IMR-90 (cell line): ENCODE measurements around the gene DNM1. TPM values are rescaled to one million over a fixed set of nuclear protein-coding genes. Genes with fewer than 3 reads are reported as not detected.

Experiments used
- ATAC-seq: fragments of 200-7000 bp; cut with Tn5 transposase; 2 replicates; pipeline ENCODE4 v1.9.1; 2020; ENCODE audit warnings: low read depth, mild to moderate bottlenecking, moderate library complexity
- BruUV-seq: library from RNA; stranded (reverse); fragments of 400-500 nt; replicated peaks from 2 replicates; lab custom pipeline; 2021; lab: Mats Ljungman, UMichigan
- CTCF ChIA-PET: fragments of 300-600 bp; formaldehyde crosslinking; extraction: SDS; loops from one replicate; lab custom pipeline; 2021; ENCODE audit warnings: antibody characterized with exemption; lab: Yijun Ruan, JAX
- POLR2A ChIA-PET: fragments of 300-600 bp; sonication (Branson Sonifier 250); formaldehyde crosslinking; loops from one replicate; lab custom pipeline; 2022; ENCODE audit warnings: antibody characterized with exemption; ENCODE audit not compliant: unreplicated experiment; lab: Charles Lee
- DNase-seq: peaks from one replicate; pipeline ENCODE4 v3.0.0; 2013
- H2AFZ ChIP-seq: replicated peaks from 2 replicates; pipeline ENCODE3; 2013; ENCODE audit warnings: low read length, mild to moderate bottlenecking; ENCODE audit not compliant: poor library complexity
- H2AK5ac ChIP-seq: 2 replicates; pipeline ENCODE4 v1.6.1; 2013; ENCODE audit warnings: low read depth, low read length, inconsistent platforms
- H2AK9ac ChIP-seq: replicated peaks from 2 replicates; pipeline ENCODE3; 2013; ENCODE audit warnings: mild to moderate bottlenecking, low read depth, low read length, moderate library complexity; ENCODE audit not compliant: poor library complexity
- H2BK120ac ChIP-seq: 2 replicates; pipeline ENCODE4 v1.6.1; 2013; ENCODE audit warnings: low read depth, low read length, inconsistent platforms
- H2BK15ac ChIP-seq: 3 replicates; pipeline ENCODE4 v1.6.1; 2013; ENCODE audit warnings: low read depth, low read length, inconsistent platforms
- H2BK20ac ChIP-seq: 2 replicates; pipeline ENCODE4 v1.6.1; 2013; ENCODE audit warnings: low read depth, mild to moderate bottlenecking, inconsistent platforms, low read length, moderate library complexity
- H2BK5ac ChIP-seq: 2 replicates; pipeline ENCODE4 v1.6.1; 2013; ENCODE audit warnings: mild to moderate bottlenecking, low read depth, low read length, inconsistent platforms; ENCODE audit not compliant: poor library complexity, severe bottlenecking
- H3K14ac ChIP-seq: replicated peaks from 2 replicates; pipeline ENCODE4 v1.6.1; 2013; ENCODE audit warnings: low read depth, low read length, inconsistent platforms
- H3K18ac ChIP-seq: 2 replicates; pipeline ENCODE4 v1.6.1; 2013; ENCODE audit warnings: low read depth, low read length, control low read depth
- H3K23ac ChIP-seq: 2 replicates; pipeline ENCODE4 v1.6.1; 2013; ENCODE audit warnings: low read depth, low read length, inconsistent platforms
- H3K27ac ChIP-seq: 2 replicates; pipeline ENCODE4 v1.5.1; 2013; ENCODE audit warnings: mild to moderate bottlenecking, control low read depth, low read length; ENCODE audit not compliant: insufficient read depth
- H3K27me3 ChIP-seq: 2 replicates; pipeline ENCODE4 v1.6.1; 2013; ENCODE audit warnings: low read length; ENCODE audit not compliant: control insufficient read depth, insufficient read depth
- H3K36me3 ChIP-seq: 2 replicates; pipeline ENCODE4 v1.6.1; 2013; ENCODE audit warnings: low read length, mixed read lengths; ENCODE audit not compliant: control insufficient read depth, insufficient read depth
- H3K4ac ChIP-seq: 2 replicates; pipeline ENCODE4 v1.6.1; 2013; ENCODE audit warnings: low read depth, low read length, inconsistent platforms
- H3K4me1 ChIP-seq: 2 replicates; pipeline ENCODE4 v1.6.1; 2013; ENCODE audit warnings: low read length, mixed read lengths; ENCODE audit not compliant: control insufficient read depth, insufficient read depth
- H3K4me2 ChIP-seq: 2 replicates; pipeline ENCODE4 v1.6.1; 2013; ENCODE audit warnings: low read depth, mild to moderate bottlenecking, control low read depth, low read length, moderate library complexity
- H3K4me3 ChIP-seq: 2 replicates; pipeline ENCODE4 v1.5.1; 2013; ENCODE audit warnings: low read depth, mild to moderate bottlenecking, control low read depth, low read length, moderate library complexity; ENCODE audit not compliant: insufficient read depth
- H3K56ac ChIP-seq: 2 replicates; pipeline ENCODE4 v1.6.1; 2013; ENCODE audit warnings: low read length, inconsistent platforms; ENCODE audit not compliant: insufficient read depth; ENCODE audit errors: extremely low read depth
- H3K79me1 ChIP-seq, 2 experiments: 2 replicates each; pipeline ENCODE4 v1.6.1; 2013; ENCODE audit warnings: low read length in 2 of 2, inconsistent platforms in 1 of 2, low read depth in 1 of 2
- H3K9ac ChIP-seq: 2 replicates; pipeline ENCODE4 v1.6.1; 2013; ENCODE audit warnings: low read depth, low read length, control low read depth
- H3K9me1 ChIP-seq: 2 replicates; pipeline ENCODE4 v1.6.1; 2013; ENCODE audit warnings: low read length, inconsistent platforms; ENCODE audit not compliant: insufficient read depth
- H3K9me3 ChIP-seq: 2 replicates; pipeline ENCODE4 v1.6.1; 2013; ENCODE audit warnings: low read length; ENCODE audit not compliant: control insufficient read depth, insufficient read depth
- H4K20me1 ChIP-seq: 2 replicates; pipeline ENCODE4 v1.6.1; 2013; ENCODE audit warnings: low read length, inconsistent platforms; ENCODE audit not compliant: insufficient read depth
- H4K5ac ChIP-seq: 2 replicates; pipeline ENCODE4 v1.6.1; 2013; ENCODE audit warnings: mild to moderate bottlenecking, low read depth, low read length, control low read depth
- H4K8ac ChIP-seq, 2 experiments: 2 replicates each; pipeline ENCODE4 v1.6.1; 2013; ENCODE audit warnings: low read depth in 2 of 2, low read length in 2 of 2, control low read depth in 1 of 2, inconsistent platforms in 1 of 2
- H4K91ac ChIP-seq: 2 replicates; pipeline ENCODE4 v1.6.1; 2013; ENCODE audit warnings: low read depth, low read length, inconsistent platforms; ENCODE audit not compliant: insufficient read depth
- FOS ChIP-seq: fragments of 150-350 bp; IDR thresholded peaks from 2 replicates; pipeline ENCODE4 v1.6.1; 2016; ENCODE audit warnings: low read depth, low read length
- MXI1 ChIP-seq: IDR thresholded peaks from 2 replicates; pipeline ENCODE4 v1.6.1; 2012; ENCODE audit warnings: low read depth, mild to moderate bottlenecking, low read length, moderate library complexity, borderline replicate concordance
- WGBS, 2 experiments: methylation state at CpG; one replicate each; pipeline versions ENCODE4 v1.1.5 to v1.1.7; 2013; ENCODE audit warnings: missing lambda C conversion rate in 2 of 2; ENCODE audit not compliant: insufficient read length in 1 of 2; ENCODE audit errors: extremely low coverage in 2 of 2; 5-methylcytosine and 5-hydroxymethylcytosine counted together
- dilution Hi-C: fragments of 300-500 bp; cut with HindIII; formaldehyde crosslinking; loops from one replicate; pipeline ENCODE4 v1.14.3; 2018; ENCODE audit warnings: low sequenced_read_pairs; ENCODE audit not compliant: unreplicated experiment
- in situ Hi-C: fragments of 300-500 bp; cut with MboI; formaldehyde crosslinking; loops from 3 replicates; pipeline ENCODE4 v1.14.3; 2019; ENCODE audit warnings: low sequenced_read_pairs, inconsistent platforms, mixed read lengths
- intact Hi-C: fragments of 100-400 bp; cut with micrococcal nuclease; formaldehyde crosslinking; loops from 2 replicates; pipeline ENCODE4 v1.10.0; 2022
- polyA plus RNA-seq, 3 experiments: library from polyadenylated mRNA; depleted of rRNA; stranded (reverse); fragments of >200 nt; gene quantifications; 2 replicates each; pipeline ENCODE4 v1.2.3, GENCODE V29; 2012; ENCODE audit warnings: low replicate concordance in 1 of 3
- total RNA-seq: library from RNA; depleted of rRNA; stranded (reverse); fragments of >200 nt; gene quantifications from 2 replicates; pipeline ENCODE4 v1.2.3, GENCODE V29; 2012

Gene DNM1
- total and polyA plus RNA-seq, 2 of the 4 experiments (the other 2 are of a cell fraction) = 13.6 to 17.7 TPM

- POLR2A ChIA-PET = no interaction called here
- in situ Hi-C loops = no loop called here
Measured at GRCh38 chr9:128201441-128202369, 1.5 kb upstream of the DNM1 start.

More at GRCh38 chr9:128201441-128202369, 1.5 kb upstream of the DNM1 start:
- CTCF ChIA-PET = interaction anchor here (1.0 to 1.1 kb wide), 2 partner anchors 15 to 18 kb away, joined by 3 to 4 read pairs; no protein-coding TSS in a partner anchor
- Histone ChIP-seq H3K4me2 (no peak overlapping the region), H3K23ac (no peak overlapping the region), H4K8ac (no peak overlapping the region), H2BK5ac (no peak overlapping the region), H3K4me3 (no peak overlapping the region), H4K20me1 (peaks cover 3% of the 10 kb centered on the region; the same call in 1 of the 2 replicates), H3K4ac (no peak overlapping the region), H2BK120ac (no peak overlapping the region), H3K9me3 (no peaks in the 10 kb centered on the region), H3K18ac (no peak overlapping the region), H3K14ac (no peak overlapping the region), H3K79me1 (peaks cover 0 to 4% of the 10 kb centered on the region in 2 experiments; a peak in 1 of 4 replicates), H2AK5ac (no peak overlapping the region), H3K4me1 (no peaks in the 10 kb centered on the region; the same call in 1 of the 2 replicates), H3K36me3 (no peaks in the 10 kb centered on the region), H2AK9ac (no peak overlapping the region), H3K56ac (no peak overlapping the region), H4K5ac (no peak overlapping the region), H3K9me1 (peaks cover 5% of the 10 kb centered on the region; the same call in 1 of the 2 replicates), H2BK15ac (no peak overlapping the region), H2AFZ (peak overlapping the region; percentile 40), H3K27ac (no peak overlapping the region), H2BK20ac (no peak overlapping the region), H3K27me3 (no peaks in the 10 kb centered on the region), H4K91ac (no peak overlapping the region), H3K9ac (no peak overlapping the region)
- peak; percentile 71 for DNase-seq
- no peak for TF ChIP-seq MXI1
- peak; percentile 53; the same call in 1 of the 2 replicates for TF ChIP-seq FOS
- no TSS peak for BruUV-seq
- no peak for ATAC-seq
- dilution Hi-C loops = no loop called here
- WGBS, 2 experiments = 83% methylated on average over 4 of the region's 13 CpGs; no CpG with 5 or more reads in 1 of the 2 experiments
- intact Hi-C loops = no loop called here
